GM12878 (cell line): ENCODE results near the gene CNTLN. TPM values are rescaled to one million over a fixed set of nuclear protein-coding genes. Genes with fewer than 3 reads are reported as not detected.

Experiments used
- ATAC-seq: fragments of 200-7000 bp; cut with Tn5 transposase; 3 replicates; pipeline ENCODE4 v1.9.1; 2020; ENCODE audit warnings: mild to moderate bottlenecking, moderate library complexity
- BruUV-seq: library from RNA; stranded (reverse); fragments of 400-500 nt; replicated peaks from 2 replicates; lab custom pipeline; 2021; lab: Mats Ljungman, UMichigan
- CTCF ChIA-PET: fragments of 300-600 bp; sonication (Branson Sonifier 250); formaldehyde crosslinking; extraction: SDS; loops from one replicate; lab custom pipeline; 2021; ENCODE audit warnings: inconsistent platforms; lab: Yijun Ruan, JAX
- POLR2A ChIA-PET: fragments of 350-600 bp; formaldehyde crosslinking; extraction: SDS; loops from one replicate; lab custom pipeline; 2021; ENCODE audit warnings: inconsistent platforms; lab: Charles Lee
- RAD21 ChIA-PET: fragments of 300-600 bp; sonication (Branson Sonifier 250); formaldehyde crosslinking; loops from one replicate; lab custom pipeline; 2023; ENCODE audit warnings: antibody characterized with exemption; ENCODE audit not compliant: unreplicated experiment; lab: Charles Lee
- SMC1A ChIA-PET: fragments of 300-600 bp; sonication (Branson Sonifier 250); formaldehyde crosslinking; loops from one replicate; lab custom pipeline; 2023; ENCODE audit not compliant: unreplicated experiment, uncharacterized antibody; lab: Charles Lee
- DNase-seq: peaks from one replicate; pipeline ENCODE4 v3.0.0-alpha.2; 2011; ENCODE audit warnings: low read depth, low spot score
- FAIRE-seq: peaks from 3 replicates; lab custom pipeline; 2011; peaks lifted over from hg19 to GRCh38; lab: Jason Lieb, UNC
- H2AFZ ChIP-seq: 2 replicates; pipeline ENCODE4 v1.6.0; 2011; ENCODE audit warnings: low read depth, low read length, control low read depth; ENCODE audit not compliant: control insufficient read depth
- H3K27ac ChIP-seq: 2 replicates; pipeline ENCODE4 v1.5.1; 2011; ENCODE audit warnings: control low read depth; ENCODE audit not compliant: control insufficient read depth, insufficient read depth
- H3K27me3 ChIP-seq, 2 experiments: replicated peaks in 1 of 2; 2 replicates each; pipeline versions ENCODE4 v1.6.0 to v1.6.1; 2011; ENCODE audit warnings: low read length in 1 of 2; ENCODE audit not compliant: control insufficient read depth in 2 of 2, insufficient read depth in 2 of 2
- H3K36me3 ChIP-seq, 2 experiments: 2 replicates each; pipeline ENCODE4 v1.5.1; 2011; ENCODE audit warnings: low read length in 1 of 2; ENCODE audit not compliant: control insufficient read depth in 2 of 2, insufficient read depth in 2 of 2
- H3K4me1 ChIP-seq: 2 replicates; pipeline ENCODE4 v1.6.1; 2011; ENCODE audit warnings: mild to moderate bottlenecking, low read length, moderate library complexity, mixed read lengths; ENCODE audit not compliant: control insufficient read depth, insufficient read depth
- H3K4me2 ChIP-seq: 2 replicates; pipeline ENCODE4 v1.6.0; 2011; ENCODE audit warnings: control low read depth; ENCODE audit not compliant: control insufficient read depth, insufficient read depth
- H3K4me3 ChIP-seq: fragments of 200-600 bp; sonication (generic); 2 replicates; pipeline ENCODE4 v1.5.1; 2016
- H3K79me2 ChIP-seq: 2 replicates; pipeline ENCODE4 v1.6.0; 2011; ENCODE audit warnings: low read length; ENCODE audit not compliant: control insufficient read depth, insufficient read depth
- H3K9ac ChIP-seq: 2 replicates; pipeline ENCODE4 v1.8.0; 2011; ENCODE audit warnings: low read length, control low read depth, mixed read lengths; ENCODE audit not compliant: control insufficient read depth, insufficient read depth
- H3K9me3 ChIP-seq: replicated peaks from 3 replicates; pipeline ENCODE4 v1.5.1; 2011; ENCODE audit warnings: mild to moderate bottlenecking, low read length; ENCODE audit not compliant: control insufficient read depth, insufficient read depth
- H4K20me1 ChIP-seq: 2 replicates; pipeline ENCODE4 v1.6.0; 2011; ENCODE audit not compliant: control insufficient read depth, insufficient read depth
- CREB1 ChIP-seq: IDR thresholded peaks from 2 replicates; pipeline ENCODE4 v1.6.1; 2012; ENCODE audit warnings: low read depth, mild to moderate bottlenecking, inconsistent platforms
- CTCF ChIP-seq, 3 experiments: IDR thresholded peaks in 2 of 3; conservative IDR thresholded peaks in 1 of 3; 2 replicates each; pipeline ENCODE4 v1.5.1; 2011; ENCODE audit warnings: low read depth in 3 of 3, low read length in 3 of 3, mild to moderate bottlenecking in 3 of 3, control low read depth in 2 of 3, moderate library complexity in 2 of 3, inconsistent platforms in 1 of 3, mixed read lengths in 1 of 3; ENCODE audit not compliant: control insufficient read depth in 2 of 3, insufficient read depth in 1 of 3; ENCODE audit errors: extremely low read depth in 1 of 3
- EED ChIP-seq: sonication (generic); IDR thresholded peaks from 2 replicates; pipeline ENCODE4 v1.6.1; 2016; ENCODE audit warnings: antibody characterized with exemption, low read depth
- NR2C2 ChIP-seq: IDR thresholded peaks from 2 replicates; pipeline ENCODE4 v1.6.1; 2011; ENCODE audit warnings: borderline replicate concordance, low read depth; ENCODE audit not compliant: control insufficient read depth, insufficient read length
- RAD21 ChIP-seq: IDR thresholded peaks from 2 replicates; pipeline ENCODE4 v1.6.1; 2011; ENCODE audit warnings: mild to moderate bottlenecking, low read depth, low read length, moderate library complexity; ENCODE audit not compliant: insufficient read depth
- SMC3 ChIP-seq: IDR thresholded peaks from 2 replicates; pipeline ENCODE4 v1.6.1; 2011; ENCODE audit warnings: low read length, improper control_type of control experiment, borderline replicate concordance
- YY1 ChIP-seq: IDR thresholded peaks from 2 replicates; pipeline ENCODE4 v1.6.1; 2011; ENCODE audit warnings: low read depth, mild to moderate bottlenecking, low read length
- WGBS: methylation state at CpG from one replicate; pipeline ENCODE4 v1.1.6; 2016; ENCODE audit warnings: low lambda C conversion rate; ENCODE audit not compliant: insufficient replicate concordance, insufficient coverage; ENCODE audit errors: missing lambda C conversion rate; 5-methylcytosine and 5-hydroxymethylcytosine counted together
- in situ Hi-C: fragments of 300-500 bp; cut with MboI; formaldehyde crosslinking; loops from 9 replicates; pipeline ENCODE4 v1.14.3; 2018; ENCODE audit warnings: mixed read lengths
- intact Hi-C: fragments of 100-400 bp; cut with micrococcal nuclease; formaldehyde crosslinking; loops from one replicate; pipeline ENCODE4 v1.14.2; 2022; ENCODE audit not compliant: unreplicated experiment
- polyA plus RNA-seq, 11 experiments: library from polyadenylated mRNA; depleted of rRNA in 4 of 11; unstranded in 6 of 11; stranded (reverse) in 5 of 11; fragments of >200 nt; fragmentation: Nextera tagmentation in 4 of 11; fragmentation: Illumina TruSeq in 1 of 11; extraction: Ambion mirVana in 4 of 11; extraction: Trizol in 1 of 11; gene quantifications; 1 replicate in 1 of 11; 2 replicates in 10 of 11; pipeline versions ENCODE4 v1.2.1 to v1.2.3, GENCODE V29; 2011 to 2016; ENCODE audit warnings: inconsistent platforms in 2 of 11, missing spikeins in 2 of 11, low read depth in 1 of 11
- total RNA-seq, 4 experiments: library from RNA; depleted of rRNA in 3 of 4; stranded (reverse); fragments of >200 nt in 3 of 4; fragmentation: Illumina TruSeq in 1 of 4; extraction: Trizol in 1 of 4; gene quantifications; 2 replicates each; pipeline versions ENCODE4 v1.2.1 to v1.2.3, GENCODE V29; 2013 to 2021

Gene CNTLN
- total and polyA plus RNA-seq, 10 of the 15 experiments (the other 5 are each of a cell fraction or from before 2014, with no cell fraction given): 0.01 to 7.0 (median 0.03) TPM; not detected in 4

GRCh38 chr9:17531642-17532254, 396.9 kb downstream of the CNTLN start:
- peak overlapping the region; percentile 45 for H2AFZ ChIP-seq
- 30% methylated on average over 10 of the region's 10 CpGs for WGBS
- H3K36me3 ChIP-seq: no peaks in the 10 kb centered on the region
- no peaks in the 10 kb centered on the region; a peak in 1 of 4 replicates for H3K27me3 ChIP-seq
- H3K4me3 ChIP-seq: no peak overlapping the region; the same call in 1 of the 2 replicates
- ATAC-seq: peak; percentile 89
- ChIA-PET POLR2A (no interaction called here), RAD21 (no interaction called here), CTCF (interaction anchor here (0.8 to 3.7 kb wide), 7 partner anchors 8 to 682 kb away, joined by 3 to 24 read pairs (median 4); no protein-coding TSS in a partner anchor), SMC1A (interaction anchor here (1.2 to 1.5 kb wide), 2 partner anchors 9 to 682 kb away, joined by 4 read pairs; no protein-coding TSS in a partner anchor)
- no peak for DNase-seq
- H3K9me3 ChIP-seq: no peaks in the 10 kb centered on the region
- no peaks in the 10 kb centered on the region for H4K20me1 ChIP-seq
- in situ Hi-C loops: loop anchor here (10.0 kb wide), 2 partner anchors 273 to 673 kb away; no protein-coding TSS in a partner anchor
- H3K4me2 ChIP-seq: peak overlapping the region; percentile 38; the same call in 1 of the 2 replicates
- no TSS peak for BruUV-seq
- peak; percentile 83 for FAIRE-seq
- intact Hi-C loops: loop anchor here (2.0 kb wide), 1 partner anchor 681 kb away; no protein-coding TSS in a partner anchor
- H3K9ac ChIP-seq: no peak overlapping the region
- no peaks in the 10 kb centered on the region for H3K79me2 ChIP-seq
- TF ChIP-seq CREB1 (0 out of 2 replicates have a peak, but pooled peaks have one; percentile 15), YY1 (peak; percentile 95), EED (no peak), CTCF (IDR thresholded peaks at IDR 0.05 in 2 of 3, conservative IDR thresholded peaks at IDR 0.05 in 1 of 3; ENCODE audit: control insufficient read depth in 2 of 3, extremely low read depth in 1 of 3, insufficient read depth in 1 of 3, low read depth in 3 of 3, low read length in 3 of 3) (peak; percentile 47 to 59 (median 53); a peak in 5 of 6 replicates), SMC3 (peak; percentile 47; the same call in 1 of the 2 replicates), RAD21 (peak; percentile 57), NR2C2 (no peak)
- no peak overlapping the region for H3K27ac ChIP-seq
- H3K4me1 ChIP-seq: no peaks in the 10 kb centered on the region
